GM23338 (cell line): ENCODE measurements around the gene SLC16A6. TPM values are rescaled to one million over a fixed set of nuclear protein-coding genes. Genes with fewer than 3 reads are reported as not detected.

ENCODE experiments used
- ATAC-seq: fragments of 200-7000 bp; cut with Tn5 transposase; 3 replicates; pipeline ENCODE4 v1.9.1; 2020
- DNase-seq: peaks from one replicate; pipeline ENCODE4 v3.0.0-alpha.2; 2015; ENCODE audit warnings: low spot score
- H2AFZ ChIP-seq: fragments of 200-600 bp; sonication (generic); 2 replicates; pipeline ENCODE4 v1.8.0; 2016; ENCODE audit warnings: antibody characterized with exemption, mild to moderate bottlenecking, moderate library complexity
- H3F3A ChIP-seq: fragments of 200-600 bp; sonication (generic); replicated peaks from 2 replicates; pipeline ENCODE4 v1.8.0; 2017; ENCODE audit warnings: antibody characterized with exemption, mixed run types, low read depth
- H3K27ac ChIP-seq: fragments of 200-600 bp; sonication (generic); 2 replicates; pipeline ENCODE4 v1.6.1; 2016; ENCODE audit warnings: low read depth
- H3K27me3 ChIP-seq: fragments of 200-600 bp; sonication (generic); 2 replicates; pipeline ENCODE4 v1.8.0; 2016; ENCODE audit warnings: mild to moderate bottlenecking, mixed run types, moderate library complexity; ENCODE audit not compliant: insufficient read depth
- H3K36me3 ChIP-seq: fragments of 200-600 bp; sonication (generic); 2 replicates; pipeline ENCODE4 v1.8.0; 2016; ENCODE audit warnings: mild to moderate bottlenecking; ENCODE audit not compliant: insufficient read depth
- H3K4me1 ChIP-seq: fragments of 200-600 bp; sonication (generic); 2 replicates; pipeline ENCODE4 v1.8.0; 2016; ENCODE audit warnings: mild to moderate bottlenecking, moderate library complexity; ENCODE audit not compliant: insufficient read depth
- H3K4me2 ChIP-seq: fragments of 200-600 bp; sonication (generic); 2 replicates; pipeline ENCODE4 v1.7.1; 2017; ENCODE audit warnings: mixed run types
- H3K4me3 ChIP-seq: fragments of 200-600 bp; sonication (generic); 2 replicates; pipeline ENCODE4 v1.6.1; 2016; ENCODE audit warnings: mixed run types
- H3K79me2 ChIP-seq: fragments of 200-600 bp; sonication (generic); replicated peaks from 2 replicates; pipeline ENCODE4 v1.8.0; 2017; ENCODE audit warnings: mild to moderate bottlenecking; ENCODE audit not compliant: insufficient read depth
- H3K9me2 ChIP-seq: fragments of 200-600 bp; sonication (generic); 2 replicates; pipeline ENCODE4 v1.8.0; 2017; ENCODE audit not compliant: insufficient read depth
- H4K20me1 ChIP-seq: fragments of 200-600 bp; sonication (generic); replicated peaks from 2 replicates; pipeline ENCODE4 v1.8.0; 2017; ENCODE audit warnings: mild to moderate bottlenecking; ENCODE audit not compliant: insufficient read depth
- H3K27ac Mint-ChIP-seq: 2 replicates; pipeline ENCODE4 v1.8.0; 2020; ENCODE audit warnings: inconsistent platforms, mild to moderate bottlenecking, moderate library complexity, mixed read lengths
- H3K27me3 Mint-ChIP-seq: 3 replicates; pipeline ENCODE4 v1.8.0; 2022; ENCODE audit warnings: low read depth, mild to moderate bottlenecking, moderate library complexity, mixed read lengths, inconsistent platforms; ENCODE audit not compliant: insufficient read depth, poor library complexity
- H3K36me3 Mint-ChIP-seq: 3 replicates; pipeline ENCODE4 v1.8.0; 2021; ENCODE audit warnings: low read depth, mild to moderate bottlenecking, inconsistent platforms, moderate library complexity, mixed read lengths
- H3K4me1 Mint-ChIP-seq: 3 replicates; pipeline ENCODE4 v1.8.0; 2020; ENCODE audit warnings: mild to moderate bottlenecking, inconsistent platforms, mixed read lengths
- H3K4me3 Mint-ChIP-seq: 3 replicates; pipeline ENCODE4 v1.8.0; 2021; ENCODE audit warnings: moderate library complexity, mild to moderate bottlenecking, inconsistent platforms, mixed read lengths
- H3K9me3 Mint-ChIP-seq: 3 replicates; pipeline ENCODE4 v1.8.0; 2020; ENCODE audit warnings: moderate library complexity, mild to moderate bottlenecking, inconsistent platforms, mixed read lengths
- CTCF ChIP-seq, 2 experiments: fragments of 200-600 bp in 1 of 2; sonication (generic) in 1 of 2; conservative IDR thresholded peaks; 2 replicates each; pipeline versions ENCODE4 v1.5.1 to v1.6.1; 2016 to 2017; ENCODE audit warnings: antibody characterized with exemption in 2 of 2, low read depth in 2 of 2, mild to moderate bottlenecking in 2 of 2, moderate library complexity in 1 of 2
- EZH2 ChIP-seq: fragments of 200-600 bp; sonication (generic); IDR thresholded peaks from one replicate; pipeline ENCODE4 v1.8.0; 2017; ENCODE audit warnings: antibody characterized with exemption, mild to moderate bottlenecking, low read depth; ENCODE audit not compliant: unreplicated experiment
- JUNB ChIP-seq: IDR thresholded peaks from one replicate; pipeline ENCODE4 v1.6.1; 2016; ENCODE audit warnings: antibody characterized with exemption; ENCODE audit not compliant: unreplicated experiment
- NANOG ChIP-seq: IDR thresholded peaks from 2 replicates; pipeline ENCODE4 v1.6.1; 2016; ENCODE audit warnings: antibody characterized with exemption, borderline replicate concordance
- POLR2AphosphoS5 ChIP-seq: IDR thresholded peaks from 2 replicates; pipeline ENCODE4 v1.6.1; 2016; ENCODE audit warnings: antibody characterized with exemption, low read depth
- REST ChIP-seq: IDR thresholded peaks from one replicate; pipeline ENCODE4 v1.6.1; 2018; ENCODE audit warnings: antibody characterized with exemption; ENCODE audit not compliant: unreplicated experiment
- ZNF114 ChIP-seq: fragments of 250-450 bp; sonication (Bioruptor Pico); IDR thresholded peaks from 2 replicates; pipeline ENCODE4 v1.5.0; 2020; ENCODE audit warnings: mild to moderate bottlenecking, moderate library complexity
- ZNF331 ChIP-seq: fragments of 250-450 bp; sonication (Bioruptor Pico); IDR thresholded peaks from 2 replicates; pipeline ENCODE4 v1.5.0; 2020; ENCODE audit warnings: low read depth, mild to moderate bottlenecking, moderate library complexity
- ZNF462 ChIP-seq: fragments of 250-450 bp; sonication (Bioruptor Pico); IDR thresholded peaks from 2 replicates; pipeline ENCODE4 v1.5.0; 2020; ENCODE audit warnings: mild to moderate bottlenecking, moderate library complexity
- polyA plus RNA-seq: library from polyadenylated mRNA; unstranded; fragments of >200 nt; fragmentation: Nextera tagmentation; extraction: Ambion mirVana; gene quantifications from 2 replicates; pipeline ENCODE4 v1.2.1, GENCODE V29; 2016
- total RNA-seq: library from RNA; depleted of rRNA; stranded (reverse); fragments of >200 nt; shearing (Covaris generic); gene quantifications from 2 replicates; pipeline ENCODE4 v1.2.3, GENCODE V29; 2014
- TF ChIP-seq, protein P1 (sequence below): IDR thresholded peaks from 2 replicates; pipeline ENCODE4 v1.6.1; 2016; ENCODE audit warnings: antibody characterized with exemption

The SLC16A6 gene
- total and polyA plus RNA-seq, 2 experiments from 2014 or later = not detected

GRCh38 chr17:68325961-68326360, 35.0 kb upstream of the SLC16A6 start (continued):
- TF ChIP-seq, protein P1, sequence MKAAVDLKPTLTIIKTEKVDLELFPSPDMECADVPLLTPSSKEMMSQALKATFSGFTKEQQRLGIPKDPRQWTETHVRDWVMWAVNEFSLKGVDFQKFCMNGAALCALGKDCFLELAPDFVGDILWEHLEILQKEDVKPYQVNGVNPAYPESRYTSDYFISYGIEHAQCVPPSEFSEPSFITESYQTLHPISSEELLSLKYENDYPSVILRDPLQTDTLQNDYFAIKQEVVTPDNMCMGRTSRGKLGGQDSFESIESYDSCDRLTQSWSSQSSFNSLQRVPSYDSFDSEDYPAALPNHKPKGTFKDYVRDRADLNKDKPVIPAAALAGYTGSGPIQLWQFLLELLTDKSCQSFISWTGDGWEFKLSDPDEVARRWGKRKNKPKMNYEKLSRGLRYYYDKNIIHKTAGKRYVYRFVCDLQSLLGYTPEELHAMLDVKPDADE = no peak
- TF ChIP-seq ZNF331 (no peak), JUNB (no peak)

DNA sequence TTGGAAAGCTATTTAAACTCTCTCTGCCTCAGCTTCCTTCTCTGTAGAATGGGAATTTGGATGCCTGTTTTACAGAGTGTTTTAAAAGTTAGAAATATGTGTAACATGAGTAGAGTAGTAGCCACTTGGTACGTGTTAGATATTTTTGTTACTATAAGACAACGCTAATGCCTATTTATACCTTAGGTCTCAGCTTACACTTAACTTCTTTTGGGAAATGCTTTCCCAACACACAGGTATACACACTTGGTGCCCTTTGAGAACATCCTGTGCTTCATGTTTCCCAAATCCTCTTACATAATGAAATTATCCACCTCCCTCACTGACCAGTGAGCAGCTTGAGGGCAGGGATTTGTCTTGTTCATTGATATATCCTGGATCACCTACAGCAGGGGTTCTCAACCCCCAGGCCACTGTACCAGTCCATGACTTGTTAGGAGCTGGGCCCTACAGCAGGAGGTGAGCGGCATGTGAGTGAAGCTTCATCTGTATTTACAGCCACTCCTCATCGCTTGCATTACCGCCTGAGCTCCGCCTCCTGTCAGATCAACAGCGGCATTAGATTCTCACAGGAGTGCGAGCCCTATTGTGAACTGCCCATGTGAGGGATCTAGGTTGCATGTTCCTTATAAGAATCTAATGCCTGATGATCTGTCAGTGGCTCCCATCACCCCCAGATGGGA, 33.9 kb upstream of the SLC16A6 start:
- Histone ChIP-seq H3K4me1 (peaks cover 8% of the 10 kb centered on the region), H3K4me3 (no peak overlapping the region), H3K27ac (no peak overlapping the region), H3F3A (no peaks in the 10 kb centered on the region), H2AFZ (no peak overlapping the region), H3K79me2 (no peaks in the 10 kb centered on the region), H3K9me2 (no peaks in the 10 kb centered on the region), H4K20me1 (no peaks in the 10 kb centered on the region), H3K36me3 (no peaks in the 10 kb centered on the region), H3K4me2 (no peak overlapping the region), H3K27me3 (no peaks in the 10 kb centered on the region)
- H3K4me1 Mint-ChIP-seq = peaks cover 18% of the 10 kb centered on the region
- H3K9me3 Mint-ChIP-seq = peaks cover 5% of the 10 kb centered on the region; the same call in 2 of the 3 replicates
- H3K4me3 Mint-ChIP-seq = no peak overlapping the region
- H3K27me3 Mint-ChIP-seq = no peaks in the 10 kb centered on the region
- DNase-seq (no peak), ATAC-seq (no peak)
- H3K27ac Mint-ChIP-seq = no peak overlapping the region
- peaks cover 8% of the 10 kb centered on the region; the same call in 2 of the 3 replicates for H3K36me3 Mint-ChIP-seq
- TF ChIP-seq ZNF462 (CRISPR knock-in tag) = no peak
- TF ChIP-seq EZH2 = no peak
- no peak for TF ChIP-seq NANOG
- no peak for TF ChIP-seq REST
- TF ChIP-seq JUNB = no peak
- no peak for TF ChIP-seq ZNF331
- TF ChIP-seq, protein P1 = no peak
- no peak for TF ChIP-seq POLR2AphosphoS5
- TF ChIP-seq ZNF114 (CRISPR knock-in tag) = no peak
- no peak for TF ChIP-seq CTCF (conservative IDR thresholded peaks at IDR 0.05; ENCODE audit: low read depth in 2 of 2)
